AG08395 (cell line): Measurements from ENCODE around the gene PRKAA1.
A peak's percentile ranks its signal among the peaks of the same experiment; 100 is the strongest.

Source experiments
- DNase-seq: peaks from one replicate; pipeline ENCODE4 v3.0.0; 2012; ENCODE audit warnings: mixed read lengths, low spot score

The PRKAA1 gene

GRCh38 chr5:40780199-40780598 lies 18.0 kb downstream of the PRKAA1 start:
- DNase-seq = no peak

- DNase-seq = no peak
Observed at GRCh38 chr5:40779561-40779960, 18.6 kb downstream of the PRKAA1 start.

GRCh38 chr5:40778133-40778532 lies 20.0 kb downstream of the PRKAA1 start:
- no peak for DNase-seq

- no peak for DNase-seq
Observed at GRCh38 chr5:40776658-40776977, 21.6 kb downstream of the PRKAA1 start.

GRCh38 chr5:40775846-40776657 lies 22.1 kb downstream of the PRKAA1 start:
- no peak for DNase-seq

GRCh38 chr5:40775085-40775845 lies 22.9 kb downstream of the PRKAA1 start:
- no peak for DNase-seq

GRCh38 chr5:40774623-40775022 lies 23.6 kb downstream of the PRKAA1 start:
- no peak for DNase-seq

GRCh38 chr5:40770764-40771163 lies 27.4 kb downstream of the PRKAA1 start:
- no peak for DNase-seq

- no peak for DNase-seq
Observed at GRCh38 chr5:40762705-40763104, 35.5 kb downstream of the PRKAA1 start.

GRCh38 chr5:40757400-40757799 lies 40.8 kb downstream of the PRKAA1 start:
- no peak for DNase-seq

- peak; percentile 95 for DNase-seq
Observed at GRCh38 chr5:40755407-40756365, 42.5 kb downstream of the PRKAA1 start, which contains the start of gene TTC33. TSS of gene TTC33 (minus strand) at chr5:40755961. CDS start at chr5:40747018, 8,943 bp downstream.

GRCh38 chr5:40755093-40755406 lies 43.1 kb downstream of the PRKAA1 start:
- DNase-seq = peak; percentile 79

- peak; percentile 21 for DNase-seq
Observed at GRCh38 chr5:40754381-40755092, 43.6 kb downstream of the PRKAA1 start.

- no peak for DNase-seq
Observed at GRCh38 chr5:40746703-40747102, 51.5 kb downstream of the PRKAA1 start.

GRCh38 chr5:40743771-40744170 lies 54.4 kb downstream of the PRKAA1 start:
- no peak for DNase-seq

GRCh38 chr5:40738502-40738901 lies 59.7 kb downstream of the PRKAA1 start:
- DNase-seq = no peak

- DNase-seq = peak; percentile 68
Observed at GRCh38 chr5:40736103-40736875, 61.9 kb downstream of the PRKAA1 start.

- DNase-seq = no peak
Observed at GRCh38 chr5:40735609-40736008, 62.6 kb downstream of the PRKAA1 start.

- peak; percentile 31 for DNase-seq
Observed at GRCh38 chr5:40734986-40735385, 63.2 kb downstream of the PRKAA1 start.

- DNase-seq = no peak
Observed at GRCh38 chr5:40733879-40734563, 64.2 kb downstream of the PRKAA1 start.
